Transverse colon (tissue), 4 donors: ENCODE results near the gene TNNI3K.

Source experiments
- CTCF ChIP-seq, 5 experiments: fragments of 200-600 bp in 3 of 5; fragments of 450-650 bp in 2 of 5; sonication (generic) in 3 of 5; IDR thresholded peaks; 1 replicate in 2 of 5; 2 replicates in 3 of 5; pipeline ENCODE4 v1.5.1; 2016 to 2017; ENCODE audit warnings: antibody characterized with exemption in 5 of 5, inconsistent platforms in 3 of 5, mild to moderate bottlenecking in 2 of 5, moderate library complexity in 1 of 5
- EP300 ChIP-seq: sonication (generic); formaldehyde crosslinking; IDR thresholded peaks from one replicate; pipeline ENCODE4 v1.6.1; 2017; ENCODE audit warnings: antibody characterized with exemption, low read depth
- POLR2A ChIP-seq: fragments of 450-650 bp; IDR thresholded peaks from one replicate; pipeline ENCODE4 v1.6.1; 2016; ENCODE audit warnings: antibody characterized with exemption, mild to moderate bottlenecking, moderate library complexity
- POLR2AphosphoS5 ChIP-seq, 3 donors: sonication (generic); formaldehyde crosslinking; IDR thresholded peaks; one replicate each; pipeline ENCODE4 v1.6.1; 2016; ENCODE audit warnings: antibody characterized with exemption in 3 of 3

DNA sequence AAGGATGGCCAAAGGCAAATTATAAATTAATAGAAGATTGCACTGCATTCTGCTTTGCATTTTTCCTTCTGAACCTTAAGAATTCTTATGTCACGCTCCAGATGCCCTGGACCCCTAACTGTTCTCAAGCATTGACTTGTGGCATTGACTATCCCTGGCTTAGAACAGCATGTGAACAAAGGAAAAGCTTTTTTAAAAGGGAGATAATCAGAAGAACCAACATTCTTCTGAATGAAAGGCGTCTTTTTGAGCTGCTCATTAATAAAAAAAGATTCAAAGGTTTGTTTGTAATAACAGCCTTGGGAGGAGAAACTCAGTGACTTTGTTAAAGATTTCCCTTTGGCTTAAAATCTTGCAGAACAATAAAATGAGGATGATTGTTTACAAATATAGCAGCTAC, 105.5 kb downstream of the TNNI3K start:
- TF ChIP-seq CTCF (IDR thresholded peaks at IDR 0.05) (no peak), POLR2A (no peak), EP300 (no peak), POLR2AphosphoS5 (IDR thresholded peaks at IDR 0.05) (no peak)
